Mucosa of stomach (tissue), 1 donor: Measurements from ENCODE around the gene SLC13A3.

Source experiments
- H3K27me3 ChIP-seq: one replicate; pipeline ENCODE4 v1.7.0; 2013; ENCODE audit warnings: mild to moderate bottlenecking, low read length; ENCODE audit not compliant: control insufficient read depth, insufficient read depth
- H3K36me3 ChIP-seq: one replicate; pipeline ENCODE4 v1.7.0; 2013; ENCODE audit warnings: low read length; ENCODE audit not compliant: control insufficient read depth, insufficient read depth
- H3K4me1 ChIP-seq: one replicate; pipeline ENCODE4 v1.7.0; 2013; ENCODE audit warnings: mild to moderate bottlenecking, low read length; ENCODE audit not compliant: control insufficient read depth, insufficient read depth
- H3K4me3 ChIP-seq: one replicate; pipeline ENCODE4 v1.7.0; 2013; ENCODE audit warnings: low read length
- H3K9ac ChIP-seq: one replicate; pipeline ENCODE4 v1.7.0; 2013; ENCODE audit warnings: mild to moderate bottlenecking, low read length, moderate library complexity
- H3K9me3 ChIP-seq: one replicate; pipeline ENCODE4 v1.7.0; 2013; ENCODE audit warnings: mild to moderate bottlenecking, low read length, moderate library complexity; ENCODE audit not compliant: control insufficient read depth
- donor health status: Pancreatic carcinoma.

SLC13A3 gene

DNA sequence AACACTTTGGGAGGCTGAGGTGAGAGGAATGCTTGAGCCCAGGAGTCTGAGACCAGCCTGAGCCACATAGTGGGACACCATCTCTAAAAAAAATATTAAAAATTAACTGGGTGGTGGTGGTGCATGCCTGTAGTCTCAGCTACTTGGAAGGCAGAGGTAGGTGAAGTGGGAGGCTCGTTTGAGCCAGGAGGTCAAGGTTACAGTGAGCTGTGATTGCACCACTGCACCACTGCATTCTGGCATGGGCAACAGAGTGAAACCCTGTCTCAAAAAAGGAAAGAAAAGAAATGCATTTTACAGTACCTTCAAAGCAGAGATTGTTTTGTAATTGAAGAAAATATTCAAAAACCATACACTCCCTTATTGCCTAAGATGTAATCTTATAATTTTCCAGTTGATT, 107.3 kb downstream of the SLC13A3 start:
- H3K27me3 ChIP-seq, result peaks cover 6% of the 10 kb centered on the region
- no peak overlapping the region for H3K4me3 ChIP-seq
- no peaks in the 10 kb centered on the region for H3K4me1 ChIP-seq
- no peak overlapping the region for H3K9ac ChIP-seq
- no peaks in the 10 kb centered on the region for H3K9me3 ChIP-seq
- H3K36me3 ChIP-seq, result no peaks in the 10 kb centered on the region

- Histone ChIP-seq H3K4me1 (no peaks in the 10 kb centered on the region), H3K9ac (no peak overlapping the region), H3K4me3 (no peak overlapping the region), H3K36me3 (no peaks in the 10 kb centered on the region), H3K27me3 (peaks cover 10% of the 10 kb centered on the region), H3K9me3 (no peaks in the 10 kb centered on the region)
Observed at GRCh38 chr20:46543033-46543432, 108.2 kb downstream of the SLC13A3 start.

GRCh38 chr20:46541229-46541935, 109.9 kb downstream of the SLC13A3 start:
- H3K27me3 ChIP-seq, result peaks cover 4% of the 10 kb centered on the region
- no peak overlapping the region for H3K9ac ChIP-seq
- H3K4me3 ChIP-seq, result no peak overlapping the region
- H3K36me3 ChIP-seq, result no peaks in the 10 kb centered on the region
- H3K4me1 ChIP-seq, result no peaks in the 10 kb centered on the region
- no peaks in the 10 kb centered on the region for H3K9me3 ChIP-seq

DNA sequence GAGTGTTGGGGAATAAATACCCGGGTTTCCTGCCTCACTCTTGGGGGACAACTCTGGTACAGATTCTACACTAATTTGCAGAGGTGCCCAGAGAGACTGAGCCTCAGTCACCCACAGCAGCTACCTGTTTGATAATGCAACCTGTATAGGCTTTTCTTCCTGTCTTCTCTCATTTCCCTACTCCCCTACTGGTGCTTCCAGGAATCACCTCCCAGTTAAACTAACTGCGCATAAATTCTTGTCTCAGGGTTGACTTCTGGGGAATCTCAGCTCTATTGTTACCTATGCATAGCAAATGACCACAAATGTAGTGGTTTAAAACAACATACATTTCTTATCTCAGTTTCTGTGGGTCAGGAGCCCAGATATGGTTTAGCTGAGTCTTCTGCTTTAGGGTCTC, 112.1 kb downstream of the SLC13A3 start:
- Histone ChIP-seq H3K27me3 (peaks cover 4% of the 10 kb centered on the region), H3K9ac (no peak overlapping the region), H3K9me3 (no peaks in the 10 kb centered on the region), H3K36me3 (no peaks in the 10 kb centered on the region), H3K4me1 (no peaks in the 10 kb centered on the region), H3K4me3 (no peak overlapping the region)

DNA sequence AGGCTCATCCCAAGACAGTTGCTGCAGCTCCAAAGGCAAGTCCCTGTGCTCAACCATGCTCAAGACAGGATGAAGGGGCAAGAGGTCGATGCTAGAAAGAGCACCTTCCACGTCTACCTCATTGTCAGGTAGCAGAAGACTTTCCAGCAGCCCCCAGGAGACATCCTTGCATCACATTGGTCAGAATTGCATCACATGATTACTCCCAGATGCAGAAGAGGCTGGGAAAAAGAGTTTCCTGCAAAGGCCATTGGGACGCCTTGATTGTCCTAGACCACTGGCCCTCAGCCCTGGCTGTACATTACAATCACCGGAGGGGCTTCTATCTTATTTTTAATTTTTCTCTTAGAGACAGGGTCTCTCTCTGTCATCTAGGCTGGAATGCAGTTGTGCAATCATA, 120.6 kb downstream of the SLC13A3 start:
- H3K4me1 ChIP-seq, result no peaks in the 10 kb centered on the region
- peaks cover 5% of the 10 kb centered on the region for H3K27me3 ChIP-seq
- H3K9ac ChIP-seq, result no peak overlapping the region
- no peak overlapping the region for H3K4me3 ChIP-seq
- H3K9me3 ChIP-seq, result no peaks in the 10 kb centered on the region
- H3K36me3 ChIP-seq, result no peaks in the 10 kb centered on the region

DNA sequence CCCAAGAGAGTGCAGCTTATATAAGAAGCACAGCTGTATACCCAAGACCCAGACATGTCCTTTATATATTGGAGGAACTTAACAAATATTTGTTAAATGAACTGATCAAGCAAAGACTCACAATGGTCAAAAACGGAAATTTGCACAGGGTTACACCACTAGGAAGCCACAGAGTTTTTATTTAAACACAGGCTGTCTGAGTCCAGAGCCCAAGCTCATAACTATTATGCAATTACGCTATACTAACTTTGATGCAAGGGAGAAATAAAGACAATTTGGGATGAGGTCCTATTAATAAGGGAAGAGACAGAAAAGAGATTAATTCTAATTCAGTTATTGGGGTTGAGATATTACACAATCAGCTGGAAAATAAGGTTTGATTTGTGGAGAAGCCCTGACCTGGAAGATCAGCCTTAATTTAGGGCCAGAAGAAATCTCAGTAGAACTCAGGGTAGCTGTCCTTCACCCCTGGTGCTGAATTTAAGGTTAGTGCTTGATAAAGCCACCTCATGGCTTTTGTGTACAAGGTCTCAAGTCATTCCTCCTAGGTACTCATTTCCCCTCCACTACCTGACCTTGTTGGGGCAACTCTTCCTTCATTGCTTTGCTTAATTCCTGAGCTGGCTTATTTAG, 127.4 kb downstream of the SLC13A3 start:
- no peaks in the 10 kb centered on the region for H3K36me3 ChIP-seq
- H3K4me3 ChIP-seq, result no peak overlapping the region
- peaks cover under 1% of the 10 kb centered on the region for H3K27me3 ChIP-seq
- no peaks in the 10 kb centered on the region for H3K9me3 ChIP-seq
- H3K9ac ChIP-seq, result no peak overlapping the region
- no peaks in the 10 kb centered on the region for H3K4me1 ChIP-seq

DNA sequence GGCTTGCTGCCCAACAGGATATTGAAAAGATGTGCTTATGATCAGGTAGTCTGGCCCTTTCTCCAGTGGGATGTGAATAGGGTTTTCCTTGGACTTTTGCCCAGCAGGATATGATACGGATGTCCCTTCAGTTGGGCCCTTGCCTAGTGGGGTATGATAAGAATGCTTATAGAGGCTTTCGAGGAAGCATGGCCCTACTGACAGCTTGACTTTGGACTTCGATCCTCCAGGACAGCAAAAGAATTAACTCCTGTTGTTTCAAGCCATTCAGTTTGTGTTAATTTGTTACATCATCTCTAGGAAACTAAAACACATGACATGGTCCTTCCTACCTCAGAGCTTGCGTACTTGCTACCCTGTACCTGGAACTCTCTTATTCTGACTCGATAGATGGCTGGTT, 128.2 kb downstream of the SLC13A3 start:
- Histone ChIP-seq H3K9ac (no peak overlapping the region), H3K27me3 (no peaks in the 10 kb centered on the region), H3K4me1 (no peaks in the 10 kb centered on the region), H3K36me3 (no peaks in the 10 kb centered on the region), H3K4me3 (no peak overlapping the region), H3K9me3 (no peaks in the 10 kb centered on the region)

DNA sequence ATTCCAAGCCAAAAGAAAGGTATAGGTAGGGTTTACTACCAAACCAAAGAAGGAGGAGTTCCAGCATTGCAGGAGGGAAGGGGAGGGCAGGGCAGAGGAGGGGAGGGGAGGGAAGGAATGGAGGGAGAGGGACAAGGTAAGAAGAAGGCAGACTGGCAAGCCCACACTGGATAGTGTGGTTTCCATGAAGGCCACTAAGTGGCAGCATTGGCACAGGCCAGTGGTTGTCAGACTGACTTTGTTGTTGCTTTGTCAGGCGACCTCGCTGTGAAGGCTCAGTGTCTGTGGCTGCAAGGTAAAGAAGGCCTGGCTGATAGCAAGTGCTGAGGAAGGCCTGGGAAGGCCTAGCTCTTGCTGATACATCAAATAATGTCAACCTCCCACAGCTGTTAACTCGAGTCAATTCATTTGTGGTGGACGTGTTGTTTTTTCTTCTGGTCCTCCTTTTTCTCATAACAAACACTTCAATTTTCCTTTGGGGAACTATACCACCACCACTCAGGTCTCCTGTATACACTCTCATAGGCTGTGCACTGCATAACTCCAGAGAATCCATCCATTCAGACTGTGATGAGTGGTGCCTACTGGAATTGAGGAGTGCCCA, 130.2 kb downstream of the SLC13A3 start:
- Histone ChIP-seq H3K36me3 (no peaks in the 10 kb centered on the region), H3K4me1 (no peaks in the 10 kb centered on the region), H3K9me3 (no peaks in the 10 kb centered on the region), H3K4me3 (no peak overlapping the region), H3K9ac (no peak overlapping the region), H3K27me3 (no peaks in the 10 kb centered on the region)

DNA sequence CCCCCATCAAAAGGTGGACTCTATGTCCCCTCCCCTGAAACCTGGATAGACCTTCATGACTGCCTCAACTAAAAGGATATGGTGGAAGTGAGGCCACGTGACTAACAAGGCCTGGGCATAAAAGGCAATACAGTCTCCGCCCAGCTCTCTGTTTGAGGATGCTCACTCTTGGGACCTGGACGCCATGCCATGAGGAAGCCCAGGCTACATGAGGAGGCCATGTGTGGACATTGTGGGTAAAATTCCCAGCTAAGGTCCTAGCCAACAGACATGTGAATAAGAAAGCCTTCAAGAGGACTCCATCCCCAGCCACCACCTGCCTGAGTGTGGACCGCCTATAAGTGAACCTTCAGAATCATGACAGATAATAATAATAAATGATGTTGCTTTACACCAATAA, 130.7 kb downstream of the SLC13A3 start:
- Histone ChIP-seq H3K9me3 (no peaks in the 10 kb centered on the region), H3K4me3 (no peak overlapping the region), H3K9ac (no peak overlapping the region), H3K36me3 (no peaks in the 10 kb centered on the region), H3K27me3 (no peaks in the 10 kb centered on the region), H3K4me1 (no peaks in the 10 kb centered on the region)

GRCh38 chr20:46519471-46520068, 131.7 kb downstream of the SLC13A3 start:
- Histone ChIP-seq H3K27me3 (no peaks in the 10 kb centered on the region), H3K9me3 (no peaks in the 10 kb centered on the region), H3K36me3 (no peaks in the 10 kb centered on the region), H3K4me1 (no peaks in the 10 kb centered on the region), H3K4me3 (no peak overlapping the region), H3K9ac (no peak overlapping the region)

DNA sequence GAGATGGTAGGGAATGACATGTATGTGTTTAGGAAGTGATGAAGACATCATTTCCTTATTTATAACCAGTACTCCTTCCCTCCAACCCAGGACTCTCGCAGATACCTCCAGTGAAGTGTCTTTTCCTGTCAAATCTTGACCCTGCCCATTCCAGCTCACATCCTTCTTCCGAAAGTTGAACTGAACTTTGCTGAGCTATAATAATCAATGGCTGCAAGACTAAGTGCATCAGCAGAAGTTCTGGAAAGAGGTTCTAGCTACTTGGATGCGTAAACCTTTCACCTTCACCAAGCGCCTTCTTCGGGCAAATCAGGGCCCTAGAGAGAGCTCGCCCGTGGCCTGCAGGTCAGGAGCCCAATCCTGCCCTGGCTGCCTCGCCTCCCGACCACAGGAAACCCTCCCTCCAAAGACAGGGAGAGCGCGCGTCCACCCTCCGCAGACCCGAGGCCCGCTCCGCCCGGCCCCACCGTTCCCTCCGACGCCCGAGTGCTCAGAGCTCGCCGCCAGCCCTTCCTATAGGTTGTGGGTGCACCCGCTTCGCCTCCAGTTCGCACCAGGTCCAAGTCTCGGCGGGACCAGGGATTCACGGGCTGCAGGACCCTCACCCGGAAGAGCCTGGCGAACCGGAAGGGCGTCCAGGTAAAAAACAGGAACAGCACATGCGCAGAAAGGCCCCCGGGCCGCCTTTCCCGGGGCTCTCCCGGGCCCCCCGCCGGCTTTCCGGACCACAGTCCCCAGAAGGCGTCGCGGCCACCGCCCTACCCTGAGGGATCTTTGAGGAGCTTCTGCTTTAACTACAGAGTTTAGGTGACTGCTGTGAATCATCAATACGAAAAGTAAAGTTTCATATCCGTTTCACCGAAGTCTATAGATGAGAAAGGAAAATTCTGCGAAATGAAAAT, 138.1 kb downstream of the SLC13A3 start, which contains the start of gene ZNF334:
ZNF334 (minus strand) TSS at position 617 of the 902 bp plus-strand sequence. CDS start 1,457 bp downstream, outside the sequence.
- Histone ChIP-seq H3K4me3 (peak within 1 kb of the TSS; percentile 23), H3K9ac (peak within 1 kb of the TSS; percentile 76), H3K9me3 (no peaks in the 10 kb centered on the region), H3K4me1 (peaks cover 4% of the 10 kb centered on the region), H3K36me3 (no peaks in the 10 kb centered on the region), H3K27me3 (no peaks in the 10 kb centered on the region)
